Germinal center (tissue), 1 donor: ENCODE measurements around the gene LRBA.
"Not testable (repeated sequence)": the region's sequence is repeated elsewhere in the genome, so short reads cannot be mapped to it uniquely, and the experiment has no call there.

ENCODE experiments used
- DNase-seq: peaks from one replicate; pipeline ENCODE4 v3.0.0; 2012; ENCODE audit warnings: mixed read lengths, low spot score

Gene LRBA

DNA sequence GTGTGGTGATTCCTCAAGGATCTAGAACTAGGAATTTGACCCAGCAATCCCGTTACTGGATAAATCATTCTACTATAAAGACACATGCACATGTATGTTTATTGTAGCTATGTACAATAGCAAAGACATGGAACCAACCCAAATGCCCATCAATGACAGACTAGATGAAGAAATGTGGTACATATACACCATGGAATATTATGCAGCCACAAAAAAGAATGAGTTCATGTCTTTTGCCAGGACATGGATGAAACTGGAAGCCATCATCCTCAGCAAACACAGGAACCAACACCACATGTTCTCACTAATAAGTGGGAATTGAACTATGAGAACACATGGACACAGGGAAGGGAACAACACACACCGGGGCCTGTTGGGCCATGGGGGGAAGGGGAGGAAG lies 450.1 kb downstream of the LRBA start:
- DNase-seq, result not testable (repeated sequence)

DNA sequence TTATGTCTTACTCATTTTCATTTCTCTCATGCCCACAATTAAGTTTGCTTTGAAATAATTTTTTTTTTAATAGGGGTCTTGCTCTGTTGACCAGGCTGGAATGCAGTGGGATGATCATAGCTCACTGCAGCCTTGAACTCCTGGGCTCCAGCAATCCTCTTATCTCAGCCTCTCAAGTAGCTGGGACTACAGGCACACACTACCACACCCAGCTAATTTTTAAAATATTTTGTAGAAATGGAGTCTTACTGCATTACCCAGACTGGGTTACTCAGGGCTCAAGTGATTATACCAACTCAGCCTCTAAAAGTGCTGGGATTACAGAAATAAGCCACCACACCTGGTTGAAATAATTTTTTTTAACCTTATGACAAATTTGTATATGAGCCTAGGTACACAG lies 452.3 kb downstream of the LRBA start:
- no peak for DNase-seq

DNA sequence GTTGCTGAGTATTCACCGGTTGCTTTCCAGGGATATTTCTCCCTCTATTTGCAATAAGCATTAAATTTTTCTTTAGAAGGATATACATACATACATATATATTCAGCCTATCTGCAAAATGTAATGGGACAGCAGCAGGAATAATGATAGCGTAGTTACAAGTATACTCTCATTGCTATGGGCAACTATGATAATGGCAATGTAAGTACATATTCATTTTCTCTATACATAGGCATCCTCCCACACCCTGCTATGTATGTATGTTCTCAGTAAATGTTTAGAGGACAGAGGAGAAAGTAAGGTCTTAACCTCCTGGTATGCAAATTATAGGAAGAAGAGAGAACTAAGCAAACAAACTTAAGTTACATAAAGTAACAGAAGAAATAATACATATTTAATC lies 452.8 kb downstream of the LRBA start:
- no peak for DNase-seq

DNA sequence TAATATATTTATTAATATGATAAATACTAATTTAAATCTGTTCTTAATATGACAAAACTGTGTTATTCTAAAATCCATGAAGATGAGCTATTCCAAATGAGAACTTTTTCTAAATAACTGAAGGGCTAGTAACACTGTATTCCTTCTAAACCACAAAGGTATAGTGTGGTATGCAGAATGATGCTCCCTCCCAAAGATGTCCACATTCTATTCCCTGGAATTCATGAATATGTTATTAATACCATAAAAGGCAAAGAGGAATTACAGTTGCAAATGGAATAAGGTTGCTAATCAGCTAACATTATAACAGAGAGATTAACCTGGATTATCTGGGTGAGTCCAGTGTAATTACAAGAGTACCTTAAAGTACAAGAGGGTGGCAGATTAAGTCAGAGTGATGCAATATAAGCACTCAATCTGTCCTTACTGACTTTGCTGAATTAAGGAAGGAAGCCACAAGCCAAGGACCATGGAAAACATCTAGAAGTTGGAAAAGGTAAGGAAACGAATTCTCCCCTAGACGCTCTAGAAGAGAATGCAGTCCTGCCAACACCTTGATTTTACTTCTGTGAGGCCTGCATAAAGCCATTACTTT lies 453.8 kb downstream of the LRBA start:
- no peak for DNase-seq

DNA sequence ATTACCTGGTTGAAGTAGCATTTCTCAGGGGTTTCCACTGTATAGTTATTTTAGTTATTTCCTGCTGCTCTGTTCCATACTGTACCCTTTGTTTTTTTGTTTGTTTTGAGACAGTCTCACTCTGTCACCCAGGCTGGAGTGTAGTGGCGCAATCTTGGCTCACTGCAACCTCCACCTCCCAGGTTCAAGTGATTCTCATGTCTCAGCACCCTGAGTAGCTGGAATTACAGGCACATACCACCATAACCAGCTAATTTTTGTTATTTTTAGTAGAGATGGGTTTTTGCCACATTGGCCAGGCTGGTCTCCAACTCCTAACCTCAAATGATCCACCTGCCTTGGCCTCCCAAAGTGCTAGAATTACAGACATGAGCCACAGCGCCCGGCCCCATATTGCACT lies 457.3 kb downstream of the LRBA start:
- not testable (repeated sequence) for DNase-seq

DNA sequence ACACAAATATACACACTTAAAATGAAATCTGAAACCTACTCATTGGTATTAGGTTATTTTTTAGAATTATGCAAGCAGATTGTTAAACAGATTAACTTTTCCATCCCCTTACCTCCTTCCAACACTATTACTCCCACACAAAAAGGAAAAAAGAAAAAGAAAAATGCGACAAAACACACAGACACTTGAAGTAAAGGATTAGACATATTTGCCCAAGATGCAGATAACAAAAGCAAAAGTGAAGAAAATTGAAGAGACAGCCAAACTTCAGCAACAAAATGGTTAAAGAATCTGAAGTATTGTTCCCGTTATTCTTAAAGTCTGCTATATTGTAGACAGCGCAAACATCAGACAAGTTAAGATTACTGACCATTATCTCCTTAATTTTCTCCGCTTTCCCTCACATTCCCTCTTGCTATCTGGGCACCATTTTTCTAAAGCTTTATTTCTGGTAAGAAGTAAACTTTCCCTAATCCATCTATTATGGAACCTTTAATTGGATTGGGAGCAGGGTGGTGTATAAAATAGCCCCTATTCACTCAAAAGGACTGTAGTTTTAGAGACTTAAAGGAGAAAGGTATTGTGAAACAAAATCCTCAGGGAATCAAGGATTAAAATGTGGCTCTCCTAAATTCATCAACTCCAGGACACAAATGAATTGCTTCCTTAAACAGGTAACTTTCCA lies 467.8 kb downstream of the LRBA start:
- no peak for DNase-seq

DNA sequence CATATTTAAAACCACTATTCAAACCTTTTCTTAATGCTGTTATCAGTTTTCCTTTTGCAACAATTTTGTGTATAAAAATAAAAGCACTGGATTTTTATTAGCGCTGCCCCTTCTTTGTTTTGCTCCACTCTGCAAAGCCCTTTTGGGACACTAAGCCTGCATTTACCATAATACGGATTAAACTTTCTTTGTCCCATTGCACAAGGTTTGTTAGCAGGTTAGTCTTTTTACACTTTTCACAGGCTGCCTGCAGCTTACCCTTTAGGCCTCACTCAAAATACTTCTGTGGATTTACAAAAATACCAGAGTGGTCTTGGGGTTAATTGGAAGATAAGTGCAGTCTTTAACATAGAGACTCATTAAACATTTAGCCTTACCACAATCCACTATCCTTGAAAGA lies 468.8 kb downstream of the LRBA start:
- DNase-seq, result no peak

DNA sequence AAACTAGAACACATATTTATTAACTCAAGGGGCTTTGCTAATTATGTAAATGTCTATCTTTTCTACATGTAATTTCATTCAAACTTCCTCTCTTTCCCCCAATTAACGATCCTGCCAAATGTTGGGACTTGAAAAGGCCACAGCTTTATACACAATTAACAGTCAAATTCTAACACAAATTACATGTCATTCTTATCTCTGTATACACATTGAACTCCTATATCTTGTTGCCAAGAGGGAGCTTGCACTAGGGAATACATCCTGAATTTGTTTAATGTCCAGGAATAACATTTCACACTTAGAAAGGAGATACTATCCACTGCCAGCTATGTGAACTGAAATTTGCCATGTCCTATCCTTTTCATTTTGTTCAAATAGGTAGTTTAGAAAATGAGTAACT lies 472.0 kb downstream of the LRBA start:
- no peak for DNase-seq

DNA sequence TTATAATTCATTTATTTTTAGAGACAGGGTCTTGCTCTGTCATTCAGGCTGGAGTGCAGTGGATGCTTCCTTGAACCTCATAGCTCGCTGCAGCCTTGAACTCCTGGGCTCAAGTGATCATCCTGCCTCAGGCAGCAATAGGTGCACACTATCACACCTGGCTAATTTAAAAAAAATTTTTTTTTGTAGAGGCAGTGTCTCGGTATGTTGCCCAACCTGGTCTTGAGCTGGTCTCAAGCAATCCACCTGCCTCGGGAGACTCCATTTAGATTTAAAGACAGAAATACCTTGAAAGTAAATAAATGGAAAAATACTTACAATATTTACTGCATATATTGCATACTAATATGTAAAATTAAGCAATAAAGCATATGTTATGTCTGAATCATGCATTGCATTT lies 473.4 kb downstream of the LRBA start:
- DNase-seq, result no peak

DNA sequence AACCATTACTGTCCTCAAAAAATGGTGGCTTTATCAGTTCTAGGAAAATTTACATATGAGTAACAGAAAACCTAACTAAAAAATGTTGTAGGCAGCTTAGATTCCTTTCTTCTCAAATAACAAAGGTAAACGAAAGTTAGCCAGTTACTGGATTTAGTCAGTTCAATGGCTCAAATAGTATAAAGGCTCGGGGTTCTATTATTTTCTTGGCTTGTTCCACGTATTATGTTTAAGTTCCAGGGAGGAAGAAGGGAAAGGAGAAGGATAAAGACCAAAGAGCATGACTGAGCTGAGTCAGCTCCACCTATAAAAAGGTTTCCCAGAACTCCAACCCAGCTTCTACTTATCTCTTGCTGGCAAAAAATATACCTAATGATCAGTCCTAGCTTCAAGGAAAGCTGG lies 474.1 kb downstream of the LRBA start:
- DNase-seq, result no peak

DNA sequence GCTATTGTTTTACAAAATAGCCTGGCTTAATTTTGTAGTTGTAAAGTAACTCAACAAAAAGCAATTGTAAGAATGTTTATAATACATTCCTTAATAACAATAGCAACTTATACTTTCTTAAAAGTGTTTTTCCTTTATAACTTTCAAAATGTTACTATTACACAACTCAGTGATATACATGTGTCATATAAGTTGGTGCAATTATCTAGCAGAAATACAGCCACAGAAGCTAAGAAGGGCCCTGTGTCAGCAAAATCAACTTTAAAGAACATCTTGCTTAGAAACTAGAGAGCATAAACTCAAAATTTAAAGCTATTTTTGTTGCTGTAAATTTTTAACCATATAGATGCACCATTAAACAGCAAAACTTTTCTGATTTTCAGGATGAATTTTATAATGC lies 474.5 kb downstream of the LRBA start:
- DNase-seq, result no peak

DNA sequence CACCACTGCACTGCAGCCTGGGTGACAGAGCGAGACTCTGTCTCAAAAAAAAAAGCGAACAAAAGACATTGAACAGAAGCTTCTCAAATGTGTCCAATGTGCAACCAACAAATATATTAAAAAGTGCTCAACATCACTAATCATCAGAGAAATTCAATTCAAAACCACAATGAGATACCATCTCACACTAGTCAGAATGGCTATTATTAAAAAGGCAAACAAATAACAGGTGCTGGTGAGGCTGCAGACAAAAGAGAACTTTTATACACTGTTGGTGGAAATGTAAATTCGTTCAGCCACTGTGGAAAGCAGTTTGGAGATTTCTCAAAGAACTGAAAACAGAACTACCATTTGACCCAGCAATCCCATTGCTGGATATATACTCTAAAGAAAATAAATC lies 477.2 kb downstream of the LRBA start:
- not testable (repeated sequence) for DNase-seq

DNA sequence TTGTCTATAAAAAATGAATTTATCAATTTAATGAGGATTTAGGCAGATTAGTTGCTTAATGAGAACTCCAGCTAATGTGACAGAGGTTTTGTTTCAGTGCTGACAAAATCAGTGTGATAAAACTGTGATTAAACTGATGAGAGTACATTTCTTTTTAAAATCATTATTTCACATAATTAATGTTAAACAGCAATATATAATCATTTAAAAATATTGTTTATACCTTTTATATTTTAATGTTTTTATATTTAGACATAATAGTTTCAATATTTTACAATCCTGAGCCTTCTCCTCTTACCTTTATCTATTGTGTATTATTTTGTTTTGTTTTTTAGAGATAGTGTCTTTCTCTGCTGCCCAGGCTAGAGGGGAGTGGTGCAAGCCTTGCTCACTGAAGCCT lies 480.3 kb downstream of the LRBA start:
- no peak for DNase-seq

DNA sequence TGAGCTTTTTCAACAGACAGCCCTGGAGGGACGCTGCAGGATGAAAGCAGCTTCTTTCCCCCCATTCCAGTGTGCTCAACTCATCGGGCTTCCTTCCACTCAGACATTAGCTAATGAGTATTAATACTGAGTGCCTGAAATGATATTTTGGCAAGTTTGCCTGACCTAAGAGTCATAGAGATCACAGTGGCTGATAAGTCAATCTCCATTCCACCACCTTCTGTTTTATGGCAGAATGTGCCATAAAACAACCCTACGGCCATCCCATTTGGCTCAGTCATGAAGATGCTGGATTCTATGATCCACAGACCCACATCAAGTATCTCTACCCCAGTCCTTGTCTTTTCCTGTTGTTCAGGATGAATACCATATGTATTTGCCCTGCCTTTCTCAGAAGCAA lies 481.4 kb downstream of the LRBA start:
- no peak for DNase-seq

DNA sequence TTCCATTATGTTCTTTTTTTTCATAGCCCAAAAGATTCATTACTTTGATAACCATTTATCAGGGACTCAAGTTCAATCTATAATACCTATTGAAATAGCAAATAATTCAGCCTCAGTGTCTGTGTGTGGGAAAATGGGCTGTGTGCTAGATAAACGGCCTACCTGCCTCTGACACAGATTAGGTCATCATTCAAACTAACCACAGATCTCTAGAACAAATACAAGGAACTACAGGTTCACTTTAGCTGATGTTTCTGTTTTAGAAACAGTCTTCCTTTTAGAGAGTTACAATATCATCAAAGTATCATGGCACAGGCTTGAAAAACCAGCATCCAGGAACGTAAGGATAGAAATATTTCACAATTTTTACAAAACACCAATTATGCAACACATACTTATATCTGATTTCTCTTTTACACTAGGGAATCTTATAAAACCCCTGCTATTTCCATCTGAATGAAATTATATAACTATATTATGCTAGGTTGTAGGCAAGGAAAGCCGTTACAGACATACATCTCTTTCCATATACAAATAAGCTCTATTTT lies 489.7 kb downstream of the LRBA start:
- DNase-seq, result no peak

DNA sequence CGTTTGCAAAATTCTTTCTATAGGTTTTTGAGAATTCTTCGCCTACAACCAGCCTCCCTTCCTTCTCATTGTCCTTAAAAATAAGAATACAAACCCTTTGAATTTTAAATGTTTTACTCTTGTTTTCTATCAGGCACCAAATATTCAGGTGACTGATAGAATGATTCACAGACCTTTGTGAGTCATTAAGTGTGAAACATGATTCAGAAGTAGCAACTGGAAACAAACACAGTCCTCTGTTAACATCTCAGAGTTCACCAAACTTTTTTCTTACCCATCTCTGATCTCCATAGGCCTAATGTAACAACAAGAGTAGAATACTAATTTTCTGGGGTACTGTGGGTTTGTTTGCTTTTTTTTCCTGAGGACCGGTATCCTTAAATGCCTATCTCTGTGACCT lies 496.5 kb downstream of the LRBA start:
- no peak for DNase-seq

DNA sequence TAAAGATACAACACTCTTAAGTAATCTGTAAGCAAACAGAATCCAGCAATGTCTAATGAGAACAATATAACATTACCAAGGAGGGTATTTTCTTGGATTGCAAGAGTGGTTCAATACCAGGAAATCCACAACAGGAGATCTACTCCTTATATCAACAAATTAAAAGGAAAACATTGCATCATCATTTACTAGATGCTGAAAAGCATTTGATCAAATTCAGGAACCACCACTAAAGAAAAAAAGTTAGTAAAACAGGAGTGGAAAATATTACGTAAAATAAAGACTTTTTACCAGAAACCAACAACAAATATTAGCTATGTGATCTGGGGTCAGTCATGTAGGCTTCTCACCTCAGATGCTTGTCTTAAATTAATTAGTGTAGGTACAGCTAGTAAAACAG lies 499.9 kb downstream of the LRBA start:
- DNase-seq, result no peak

DNA sequence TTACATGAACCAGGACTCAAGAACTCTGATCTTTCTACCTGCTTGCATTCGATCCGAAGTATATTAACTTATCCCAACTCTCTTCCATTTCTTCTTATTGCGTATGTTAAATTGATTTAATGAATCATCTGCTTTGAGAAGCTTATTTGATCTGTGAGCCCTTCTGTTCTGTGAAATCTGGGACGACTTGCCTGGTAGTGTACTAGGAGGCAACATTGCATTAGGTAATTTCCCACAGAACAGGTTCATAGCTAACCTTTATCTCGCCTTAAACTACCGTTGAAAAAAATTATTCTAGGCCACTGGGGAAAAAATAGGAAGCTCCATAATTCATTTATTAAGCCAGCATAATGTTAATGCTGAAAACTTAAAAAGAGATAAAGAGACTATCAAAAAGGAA lies 500.4 kb downstream of the LRBA start:
- no peak for DNase-seq

DNA sequence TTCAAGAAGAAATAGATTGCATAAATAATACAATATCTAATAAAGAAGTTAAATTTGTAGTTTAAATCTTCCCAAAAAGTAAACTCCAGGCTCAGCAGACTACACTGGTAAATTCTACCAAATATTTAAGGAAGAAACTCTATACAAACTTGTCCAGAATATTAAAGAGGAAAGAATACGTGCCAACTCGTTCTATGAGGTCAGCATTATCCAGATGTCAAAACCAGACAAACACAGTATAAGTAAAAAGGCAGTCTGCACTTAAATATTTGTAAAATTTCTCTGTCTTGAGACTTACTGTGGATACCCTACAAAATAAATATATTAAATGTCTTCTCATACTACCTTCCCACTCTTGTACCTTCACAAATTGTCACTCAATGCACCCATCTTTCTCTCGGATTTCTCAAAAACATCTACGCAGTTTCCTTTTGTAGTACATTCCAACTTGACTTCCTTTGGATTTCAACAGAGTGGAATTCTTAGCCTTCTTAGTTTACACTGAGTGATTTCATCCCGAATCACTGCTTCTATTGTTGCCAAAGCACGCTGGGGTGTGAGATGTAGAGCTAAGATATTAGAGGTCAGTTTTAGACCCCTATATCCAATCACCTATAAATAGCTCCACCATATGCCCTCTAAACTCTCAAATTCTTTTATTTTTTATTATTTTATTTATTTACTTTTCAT lies 504.8 kb downstream of the LRBA start:
- no peak for DNase-seq

DNA sequence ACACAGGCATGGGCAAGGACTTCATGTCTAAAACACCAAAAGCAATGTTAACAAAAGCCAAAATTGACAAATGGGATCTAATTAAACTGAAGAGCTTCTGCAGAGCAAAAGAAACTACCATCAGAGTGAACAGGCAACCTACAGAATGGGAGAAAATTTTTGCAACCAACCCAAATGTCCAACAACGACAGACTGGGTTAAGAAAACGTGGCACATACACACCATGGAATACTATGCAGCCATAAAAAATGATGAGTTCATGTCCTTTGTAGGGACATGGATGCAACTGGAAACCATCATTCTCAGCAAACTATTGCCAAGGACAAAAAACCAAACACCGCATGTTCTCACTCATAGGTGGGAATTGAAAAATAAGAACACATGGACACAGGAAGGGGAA lies 507.4 kb downstream of the LRBA start:
- DNase-seq, result not testable (repeated sequence)

DNA sequence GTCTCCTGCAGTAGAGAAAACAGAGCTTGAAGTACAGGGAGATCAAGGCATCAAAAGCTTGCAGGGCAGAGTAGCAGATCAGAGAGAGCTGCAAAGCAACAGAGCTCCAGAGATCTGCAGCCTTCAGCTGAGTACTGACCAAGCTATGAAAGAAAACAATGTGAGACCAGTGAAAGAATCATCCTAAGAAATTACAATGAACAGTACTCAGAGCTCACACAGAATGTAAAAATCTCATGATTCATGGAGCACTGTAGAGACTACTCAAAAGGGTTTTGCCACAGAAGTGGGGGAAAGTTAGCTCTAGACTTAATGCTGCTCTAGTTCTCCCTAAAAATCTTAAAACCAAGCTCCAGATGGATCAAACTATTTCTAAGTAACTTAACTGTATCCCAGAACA lies 513.1 kb downstream of the LRBA start:
- no peak for DNase-seq

DNA sequence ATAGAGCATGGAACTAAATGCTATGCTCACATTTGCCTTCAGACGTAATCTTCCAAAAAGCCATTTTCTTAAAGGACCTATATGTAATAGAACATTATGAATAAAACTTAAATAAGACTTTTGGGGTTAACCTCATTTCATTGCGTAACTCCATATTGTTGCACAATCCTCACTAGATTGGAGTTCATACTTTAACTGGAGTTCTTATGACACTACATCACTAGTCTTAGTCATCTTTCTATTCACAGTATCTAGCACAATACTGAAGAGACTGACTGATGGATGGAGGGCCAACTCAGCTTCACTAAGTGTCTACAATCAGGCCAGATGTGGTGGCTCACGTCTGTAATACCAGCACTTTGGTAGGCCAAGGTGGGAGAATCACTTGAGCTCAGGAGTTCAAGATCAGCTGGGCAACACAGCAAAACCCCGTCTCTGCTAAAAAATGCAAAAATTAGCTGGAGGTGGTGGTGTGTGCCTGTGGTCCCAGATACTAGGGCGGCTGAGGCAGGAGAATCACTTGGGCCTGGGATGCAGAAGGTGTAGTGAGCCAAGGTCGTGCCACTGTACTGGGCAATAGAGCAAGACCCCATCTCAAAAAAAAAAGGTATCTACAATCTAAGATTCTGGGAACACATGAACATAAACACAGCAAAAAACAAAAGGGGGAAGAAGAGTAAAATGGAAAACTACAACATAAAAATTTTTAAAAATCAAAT lies 513.9 kb downstream of the LRBA start:
- DNase-seq, result no peak

DNA sequence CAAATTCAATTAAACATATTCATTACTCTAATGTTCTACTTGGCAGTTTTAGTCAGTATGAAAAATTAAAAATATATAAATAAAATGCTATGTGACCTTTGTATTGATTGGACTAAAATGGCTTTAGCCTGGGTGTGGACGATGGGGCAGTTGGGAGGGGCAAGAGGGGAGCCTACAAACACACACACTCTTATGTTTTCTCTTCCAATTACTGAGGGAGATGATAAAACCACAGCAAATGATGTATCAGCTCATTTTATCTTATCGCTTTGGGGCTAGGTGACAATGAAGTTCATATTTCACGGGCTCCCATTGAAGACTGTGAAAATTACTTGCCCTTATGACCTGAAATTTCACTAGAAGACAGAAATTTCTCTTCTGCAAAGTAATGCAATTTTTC lies 517.5 kb downstream of the LRBA start:
- DNase-seq, result no peak
